PFSK-1 (cell line): Measurements from ENCODE around the gene RGS7BP.

Experiments
- POLR2AphosphoS5 ChIP-seq: IDR thresholded peaks from 2 replicates; pipeline ENCODE4 v1.6.1; 2012; ENCODE audit warnings: low read depth, mild to moderate bottlenecking, control low read depth, low read length, moderate library complexity
- SIN3A ChIP-seq: IDR thresholded peaks from 2 replicates; pipeline ENCODE4 v1.6.1; 2012; ENCODE audit warnings: mild to moderate bottlenecking, low read length, moderate library complexity, borderline replicate concordance; ENCODE audit not compliant: insufficient read depth
- TAF1 ChIP-seq: IDR thresholded peaks from 2 replicates; pipeline ENCODE4 v1.6.1; 2012; ENCODE audit warnings: low read length, control low read depth, borderline replicate concordance; ENCODE audit not compliant: insufficient read depth
- TF ChIP-seq, protein P1 (sequence below), 2 experiments: IDR thresholded peaks; 2 replicates each; pipeline versions ENCODE4 v1.6.1 to v1.8.0; 2011 to 2012; ENCODE audit warnings: low read depth in 2 of 2, low read length in 2 of 2, control low read depth in 1 of 2, inconsistent platforms in 1 of 2, mild to moderate bottlenecking in 1 of 2, moderate library complexity in 1 of 2; ENCODE audit not compliant: insufficient read depth in 1 of 2

DNA sequence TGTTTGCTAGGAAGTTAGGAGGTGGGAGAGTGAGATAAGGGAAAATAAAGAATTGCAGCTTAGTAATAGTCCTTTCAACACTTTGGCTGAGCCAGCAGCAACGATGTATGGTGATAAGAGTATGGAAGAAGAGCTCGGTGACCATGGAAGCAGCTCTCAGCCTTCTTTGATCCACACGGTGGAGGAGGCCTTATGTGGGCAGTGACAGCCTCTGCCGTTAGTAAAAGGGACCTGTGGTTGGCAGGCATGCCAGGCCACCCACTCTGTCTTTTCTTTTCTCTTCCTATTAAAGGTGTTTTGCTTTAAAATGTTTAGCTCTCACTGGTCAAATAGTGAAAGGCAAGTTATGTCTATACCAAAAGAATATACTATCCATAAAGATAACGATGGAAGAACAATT is 7.7 kb downstream of the RGS7BP start:
- TF ChIP-seq POLR2AphosphoS5 = no peak
- TF ChIP-seq TAF1 = no peak
- TF ChIP-seq, protein P1, sequence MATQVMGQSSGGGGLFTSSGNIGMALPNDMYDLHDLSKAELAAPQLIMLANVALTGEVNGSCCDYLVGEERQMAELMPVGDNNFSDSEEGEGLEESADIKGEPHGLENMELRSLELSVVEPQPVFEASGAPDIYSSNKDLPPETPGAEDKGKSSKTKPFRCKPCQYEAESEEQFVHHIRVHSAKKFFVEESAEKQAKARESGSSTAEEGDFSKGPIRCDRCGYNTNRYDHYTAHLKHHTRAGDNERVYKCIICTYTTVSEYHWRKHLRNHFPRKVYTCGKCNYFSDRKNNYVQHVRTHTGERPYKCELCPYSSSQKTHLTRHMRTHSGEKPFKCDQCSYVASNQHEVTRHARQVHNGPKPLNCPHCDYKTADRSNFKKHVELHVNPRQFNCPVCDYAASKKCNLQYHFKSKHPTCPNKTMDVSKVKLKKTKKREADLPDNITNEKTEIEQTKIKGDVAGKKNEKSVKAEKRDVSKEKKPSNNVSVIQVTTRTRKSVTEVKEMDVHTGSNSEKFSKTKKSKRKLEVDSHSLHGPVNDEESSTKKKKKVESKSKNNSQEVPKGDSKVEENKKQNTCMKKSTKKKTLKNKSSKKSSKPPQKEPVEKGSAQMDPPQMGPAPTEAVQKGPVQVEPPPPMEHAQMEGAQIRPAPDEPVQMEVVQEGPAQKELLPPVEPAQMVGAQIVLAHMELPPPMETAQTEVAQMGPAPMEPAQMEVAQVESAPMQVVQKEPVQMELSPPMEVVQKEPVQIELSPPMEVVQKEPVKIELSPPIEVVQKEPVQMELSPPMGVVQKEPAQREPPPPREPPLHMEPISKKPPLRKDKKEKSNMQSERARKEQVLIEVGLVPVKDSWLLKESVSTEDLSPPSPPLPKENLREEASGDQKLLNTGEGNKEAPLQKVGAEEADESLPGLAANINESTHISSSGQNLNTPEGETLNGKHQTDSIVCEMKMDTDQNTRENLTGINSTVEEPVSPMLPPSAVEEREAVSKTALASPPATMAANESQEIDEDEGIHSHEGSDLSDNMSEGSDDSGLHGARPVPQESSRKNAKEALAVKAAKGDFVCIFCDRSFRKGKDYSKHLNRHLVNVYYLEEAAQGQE (IDR thresholded peaks at IDR 0.05; ENCODE audit: insufficient read depth in 1 of 2, low read depth in 2 of 2, low read length in 2 of 2) = no peak
- no peak for TF ChIP-seq SIN3A
